ENCODE data around the gene MYO15A. TPM values are rescaled to one million over a fixed set of nuclear protein-coding genes. Genes with fewer than 3 reads are reported as not detected.
A peak's percentile ranks its signal among the peaks of the same experiment; 100 is the strongest.

MYO15A gene
- polyA plus RNA-seq, 3 donors = 0.31 to 4.4 (median 0.56) TPM

DNA sequence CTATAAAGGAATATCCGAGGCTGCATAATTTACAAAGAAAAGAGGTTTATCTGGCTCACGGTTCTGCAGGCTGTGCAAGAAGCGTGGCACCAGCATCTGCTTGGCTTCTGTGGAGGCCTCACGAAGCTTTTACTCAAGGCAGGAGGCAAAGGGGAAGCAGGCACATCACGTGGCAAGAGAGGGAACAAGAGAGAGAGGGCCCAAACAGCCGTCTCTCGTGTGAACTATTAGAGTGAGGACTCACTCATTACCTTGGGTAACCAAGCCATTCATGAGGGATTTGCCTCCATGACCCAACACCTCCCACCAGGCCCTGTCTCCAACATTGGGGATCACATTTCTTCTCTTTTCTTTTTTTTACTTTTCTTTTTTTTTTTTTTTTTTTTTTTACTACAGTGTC lies 67.6 kb downstream of the MYO15A start:
- Mint-ChIP-seq H3K4me1 (peaks cover 15% of the 10 kb centered on the region), H3K4me3 (no peak overlapping the region), H3K27me3 (ENCODE audit: low read depth in 3 of 3) (peaks cover 0 to 5% (median 3%) of the 10 kb centered on the region in 3 donors), H3K27ac (peak overlapping the region in 6 of 7 donors; percentile 28 to 82 (median 64)), H3K9me3 (no peaks in the 10 kb centered on the region), H3K36me3 (peaks cover 0 to 4% of the 10 kb centered on the region in 2 donors)
- Histone ChIP-seq H3K36me3 (replicated peaks in 1 of 2; ENCODE audit: control insufficient read depth in 1 of 2, insufficient read depth in 2 of 2, low read length in 2 of 2) (no peaks in the 10 kb centered on the region), H3K4me1 (ENCODE audit: control insufficient read depth in 1 of 2, insufficient read depth in 2 of 2, low read length in 2 of 2) (peaks cover 13 to 14% of the 10 kb centered on the region in 2 donors), H3K9ac (ENCODE audit: insufficient read depth, low read length, poor library complexity, severe bottlenecking) (no peak overlapping the region), H3K79me2 (ENCODE audit: insufficient read depth, low read length) (no peaks in the 10 kb centered on the region), H3K4me3 (replicated peaks in 1 of 3; ENCODE audit: low read depth in 2 of 3, low read length in 3 of 3) (no peak overlapping the region), H4K20me1 (ENCODE audit: insufficient read depth, low read length) (no peaks in the 10 kb centered on the region), H3K9me3 (replicated peaks in 1 of 2; ENCODE audit: control insufficient read depth in 1 of 2, insufficient read depth in 1 of 2, low read length in 2 of 2) (no peaks in the 10 kb centered on the region), H3K27ac (ENCODE audit: low read depth in 1 of 2, low read length in 2 of 2) (peak overlapping the region; percentile 3 to 6), H3K4me2 (replicated peaks; ENCODE audit: extremely low read depth, low read length, poor library complexity, severe bottlenecking) (no peak overlapping the region), H2AFZ (ENCODE audit: insufficient read depth, low read depth, low read length, poor library complexity, severe bottlenecking) (peak overlapping the region; percentile 14), H3K27me3 (ENCODE audit: control insufficient read depth in 2 of 2, insufficient read depth in 2 of 2, low read length in 2 of 2) (no peaks in the 10 kb centered on the region)
- TF ChIP-seq, protein P1, sequence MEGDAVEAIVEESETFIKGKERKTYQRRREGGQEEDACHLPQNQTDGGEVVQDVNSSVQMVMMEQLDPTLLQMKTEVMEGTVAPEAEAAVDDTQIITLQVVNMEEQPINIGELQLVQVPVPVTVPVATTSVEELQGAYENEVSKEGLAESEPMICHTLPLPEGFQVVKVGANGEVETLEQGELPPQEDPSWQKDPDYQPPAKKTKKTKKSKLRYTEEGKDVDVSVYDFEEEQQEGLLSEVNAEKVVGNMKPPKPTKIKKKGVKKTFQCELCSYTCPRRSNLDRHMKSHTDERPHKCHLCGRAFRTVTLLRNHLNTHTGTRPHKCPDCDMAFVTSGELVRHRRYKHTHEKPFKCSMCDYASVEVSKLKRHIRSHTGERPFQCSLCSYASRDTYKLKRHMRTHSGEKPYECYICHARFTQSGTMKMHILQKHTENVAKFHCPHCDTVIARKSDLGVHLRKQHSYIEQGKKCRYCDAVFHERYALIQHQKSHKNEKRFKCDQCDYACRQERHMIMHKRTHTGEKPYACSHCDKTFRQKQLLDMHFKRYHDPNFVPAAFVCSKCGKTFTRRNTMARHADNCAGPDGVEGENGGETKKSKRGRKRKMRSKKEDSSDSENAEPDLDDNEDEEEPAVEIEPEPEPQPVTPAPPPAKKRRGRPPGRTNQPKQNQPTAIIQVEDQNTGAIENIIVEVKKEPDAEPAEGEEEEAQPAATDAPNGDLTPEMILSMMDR (IDR thresholded peaks at IDR 0.05) = no peak
- intact Hi-C loops (cut with micrococcal nuclease) = no loop called here
- peak; percentile 83 to 97 (median 91) for DNase-seq
- 52% methylated on average over 4 of the region's 7 CpGs for WGBS (ENCODE audit: insufficient coverage)

DNA sequence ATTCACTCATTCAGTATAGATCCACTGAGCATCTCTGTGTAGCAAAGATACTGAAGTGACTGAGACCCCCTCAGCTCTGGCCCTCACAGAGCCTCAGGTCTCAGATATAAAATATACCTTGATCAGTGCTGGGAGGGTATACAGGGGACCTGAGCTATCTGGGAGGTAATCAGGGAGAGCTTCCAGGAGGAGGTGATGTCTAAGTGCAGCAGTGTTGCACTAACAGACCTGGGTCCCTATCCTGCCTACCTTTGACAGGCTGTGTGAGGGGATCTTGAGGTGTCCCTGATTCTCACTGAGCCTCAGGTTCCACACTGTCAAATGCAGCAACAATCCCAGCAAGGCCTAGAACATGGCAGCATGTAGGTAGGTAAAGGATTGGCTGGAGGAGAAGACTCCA lies 68.6 kb downstream of the MYO15A start:
- H4K20me1 ChIP-seq (ENCODE audit: insufficient read depth, low read length) = no peaks in the 10 kb centered on the region
- no peaks in the 10 kb centered on the region for H3K9me3 Mint-ChIP-seq
- H3K4me1 ChIP-seq (ENCODE audit: control insufficient read depth in 1 of 2, insufficient read depth in 2 of 2, low read length in 2 of 2) = peaks cover 16 to 20% of the 10 kb centered on the region in 2 donors
- peak overlapping the region in 1 of 2 donors; percentile 45 for H3K27ac ChIP-seq (ENCODE audit: low read depth in 1 of 2, low read length in 2 of 2)
- DNase-seq = no peak
- no peak overlapping the region for H3K4me3 ChIP-seq (replicated peaks in 1 of 3; ENCODE audit: low read depth in 2 of 3, low read length in 3 of 3)
- no peak overlapping the region for H2AFZ ChIP-seq (ENCODE audit: insufficient read depth, low read depth, low read length, poor library complexity, severe bottlenecking)
- no peak overlapping the region for H3K4me2 ChIP-seq (replicated peaks; ENCODE audit: extremely low read depth, low read length, poor library complexity, severe bottlenecking)
- H3K4me1 Mint-ChIP-seq = peaks cover 18% of the 10 kb centered on the region
- H3K27me3 Mint-ChIP-seq (ENCODE audit: low read depth in 3 of 3) = peaks cover 0 to 5% (median 3%) of the 10 kb centered on the region in 3 donors
- no peak overlapping the region for H3K4me3 Mint-ChIP-seq
- no peak overlapping the region for H3K9ac ChIP-seq (ENCODE audit: insufficient read depth, low read length, poor library complexity, severe bottlenecking)
- no peaks in the 10 kb centered on the region for H3K27me3 ChIP-seq (ENCODE audit: control insufficient read depth in 2 of 2, insufficient read depth in 2 of 2, low read length in 2 of 2)
- peaks cover 0 to 4% of the 10 kb centered on the region in 2 donors for H3K36me3 Mint-ChIP-seq
- H3K27ac Mint-ChIP-seq = peak overlapping the region in 3 of 7 donors; percentile 60 to 87 (median 78)
- no peaks in the 10 kb centered on the region for H3K9me3 ChIP-seq (replicated peaks in 1 of 2; ENCODE audit: control insufficient read depth in 1 of 2, insufficient read depth in 1 of 2, low read length in 2 of 2)
- H3K36me3 ChIP-seq (replicated peaks in 1 of 2; ENCODE audit: control insufficient read depth in 1 of 2, insufficient read depth in 2 of 2, low read length in 2 of 2) = no peaks in the 10 kb centered on the region
- no peaks in the 10 kb centered on the region for H3K79me2 ChIP-seq (ENCODE audit: insufficient read depth, low read length)
- intact Hi-C loops (cut with micrococcal nuclease) = no loop called here
- TF ChIP-seq, protein P1 (IDR thresholded peaks at IDR 0.05) = no peak

All from CD14-positive monocyte (primary cell).